GM21825 (cell line): Measurements from ENCODE around the gene ARHGEF17.

Experiments used
- ATAC-seq: cut with Tn5 transposase; IDR thresholded peaks from one replicate; pipeline ENCODE4 v1.9.1; 2021; ENCODE audit warnings: mild to moderate bottlenecking, moderate library complexity; ENCODE audit not compliant: unreplicated experiment

The ARHGEF17 gene

GRCh38 chr11:73348838-73349237 lies 40.8 kb downstream of the ARHGEF17 start:
- no peak for ATAC-seq

GRCh38 chr11:73349633-73350032 lies 41.6 kb downstream of the ARHGEF17 start:
- ATAC-seq, result no peak

- ATAC-seq, result no peak
Measured at GRCh38 chr11:73350908-73351636, 43.0 kb downstream of the ARHGEF17 start.

- no peak for ATAC-seq
Measured at GRCh38 chr11:73353422-73353821, 45.3 kb downstream of the ARHGEF17 start.

- ATAC-seq, result no peak
Measured at GRCh38 chr11:73355109-73355508, 47.0 kb downstream of the ARHGEF17 start.

GRCh38 chr11:73356979-73357860 lies 49.1 kb downstream of the ARHGEF17 start:
- ATAC-seq, result no peak

GRCh38 chr11:73358071-73358470 lies 50.0 kb downstream of the ARHGEF17 start:
- no peak for ATAC-seq

GRCh38 chr11:73359341-73359740 lies 51.3 kb downstream of the ARHGEF17 start:
- ATAC-seq, result no peak

GRCh38 chr11:73359930-73360742 lies 52.1 kb downstream of the ARHGEF17 start:
- no peak for ATAC-seq

- ATAC-seq, result no peak
Measured at GRCh38 chr11:73360743-73361369, 52.8 kb downstream of the ARHGEF17 start.

GRCh38 chr11:73361953-73362776 lies 54.1 kb downstream of the ARHGEF17 start:
- ATAC-seq, result no peak

- no peak for ATAC-seq
Measured at GRCh38 chr11:73363147-73363546, 55.1 kb downstream of the ARHGEF17 start.

GRCh38 chr11:73365352-73366264 lies 57.5 kb downstream of the ARHGEF17 start:
- ATAC-seq, result no peak

- no peak for ATAC-seq
Measured at GRCh38 chr11:73366265-73366610, 58.2 kb downstream of the ARHGEF17 start.

- no peak for ATAC-seq
Measured at GRCh38 chr11:73366953-73367352, 58.9 kb downstream of the ARHGEF17 start.

- ATAC-seq, result no peak
Measured at GRCh38 chr11:73367482-73368024, 59.5 kb downstream of the ARHGEF17 start.

GRCh38 chr11:73372375-73372993 lies 64.4 kb downstream of the ARHGEF17 start:
- no peak for ATAC-seq

GRCh38 chr11:73374151-73374550 lies 66.1 kb downstream of the ARHGEF17 start:
- no peak for ATAC-seq
